Nucleus accumbens (tissue), 56 donors: Measurements from ENCODE around the gene GSE1.

Source experiments
- DNase-seq, 56 donors: peaks; one replicate each; lab custom pipeline; 2025; lab: John Stamatoyannopoulos, UW

The GSE1 gene

DNA sequence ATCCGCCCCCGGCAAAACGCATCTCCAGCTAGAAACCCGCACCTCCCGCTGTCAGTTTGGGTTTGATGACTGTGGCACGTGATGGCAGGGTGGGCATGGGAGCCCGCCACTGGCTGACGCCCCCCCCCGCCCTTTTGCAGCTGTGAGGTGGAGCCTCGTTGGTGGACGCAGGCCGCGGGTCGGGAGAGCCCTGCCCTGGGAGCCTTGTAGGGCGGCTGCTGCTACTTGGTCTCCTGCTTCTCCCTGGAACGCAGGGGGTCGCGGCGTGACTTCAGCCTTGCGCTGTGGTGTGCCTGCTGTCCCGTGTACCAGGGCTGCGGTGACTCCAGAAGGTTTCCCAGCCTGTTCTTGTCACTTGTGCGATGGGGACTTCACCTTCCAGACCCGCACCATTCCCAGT lies 28.2 kb downstream of the GSE1 start:
- DNase-seq, result no peak

DNA sequence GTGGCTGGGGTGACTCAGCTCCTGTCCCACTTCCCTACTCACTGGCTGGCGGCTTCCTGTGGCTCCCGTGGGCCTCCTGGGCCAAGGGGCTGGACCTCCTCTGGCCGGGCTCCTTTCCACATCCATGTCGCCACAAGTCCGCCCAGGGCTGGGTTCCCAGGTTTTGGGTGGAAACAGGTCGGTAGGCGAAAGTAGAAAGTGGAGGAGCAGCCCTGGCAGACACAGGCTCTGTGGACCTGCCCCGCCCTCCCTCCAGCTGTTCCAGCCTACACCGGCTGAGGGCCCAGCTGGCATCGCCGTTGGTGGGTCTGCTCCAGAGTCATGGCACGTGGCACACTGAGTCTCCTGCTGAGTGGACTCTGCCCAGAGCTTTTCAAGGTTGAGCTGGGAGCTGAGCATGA lies 28.7 kb downstream of the GSE1 start:
- DNase-seq, result peak in 1 of 56 donors; percentile 38

DNA sequence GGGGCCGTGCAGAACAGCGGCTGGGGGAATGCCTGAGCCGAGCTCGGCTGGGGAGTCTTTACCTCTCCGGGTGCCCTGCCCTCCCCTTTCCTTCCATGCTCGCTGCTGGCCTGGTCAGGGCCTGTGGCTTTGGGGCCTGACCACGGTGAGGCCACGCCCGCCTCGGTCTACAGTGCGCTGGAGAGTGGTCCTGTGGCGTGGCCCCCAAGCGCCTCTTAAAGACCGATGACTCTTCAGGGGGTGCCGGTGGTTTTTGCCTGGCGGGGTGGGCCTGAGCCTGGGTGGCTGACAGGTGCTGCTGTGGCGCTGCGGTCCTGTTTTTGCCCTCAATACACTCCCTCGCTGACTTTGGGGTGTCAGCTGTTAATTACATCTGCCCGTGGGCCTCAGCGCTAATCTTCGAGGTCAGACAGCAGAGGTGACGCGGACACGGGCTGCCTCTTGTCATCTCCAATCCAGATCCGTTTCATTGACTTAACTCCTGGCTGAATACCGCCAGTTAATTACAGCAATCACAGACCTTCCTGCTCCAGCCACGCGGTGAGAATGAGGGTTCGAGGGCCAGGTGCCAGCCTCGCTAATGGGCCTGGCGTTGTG lies 29.7 kb downstream of the GSE1 start:
- no peak for DNase-seq

DNA sequence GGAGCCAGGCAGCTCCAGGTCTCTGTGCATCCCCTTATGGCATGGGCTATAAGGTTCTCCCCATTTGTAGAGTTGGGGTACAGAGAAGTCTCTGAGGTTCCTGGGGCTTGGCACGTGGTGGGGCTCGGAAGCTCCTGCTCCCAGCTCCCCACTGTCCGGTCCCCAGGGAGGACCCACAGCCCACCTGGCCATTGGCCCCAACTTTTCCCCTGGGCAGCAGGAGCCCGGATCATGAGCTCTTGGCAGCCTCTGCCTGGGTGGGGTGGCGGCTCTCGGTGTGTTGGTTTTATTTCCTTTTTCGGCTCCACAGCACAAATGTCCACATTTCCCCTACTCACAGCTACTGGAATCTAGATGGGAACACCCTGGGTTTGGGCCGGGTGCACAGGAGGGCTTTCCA lies 30.5 kb downstream of the GSE1 start:
- no peak for DNase-seq

DNA sequence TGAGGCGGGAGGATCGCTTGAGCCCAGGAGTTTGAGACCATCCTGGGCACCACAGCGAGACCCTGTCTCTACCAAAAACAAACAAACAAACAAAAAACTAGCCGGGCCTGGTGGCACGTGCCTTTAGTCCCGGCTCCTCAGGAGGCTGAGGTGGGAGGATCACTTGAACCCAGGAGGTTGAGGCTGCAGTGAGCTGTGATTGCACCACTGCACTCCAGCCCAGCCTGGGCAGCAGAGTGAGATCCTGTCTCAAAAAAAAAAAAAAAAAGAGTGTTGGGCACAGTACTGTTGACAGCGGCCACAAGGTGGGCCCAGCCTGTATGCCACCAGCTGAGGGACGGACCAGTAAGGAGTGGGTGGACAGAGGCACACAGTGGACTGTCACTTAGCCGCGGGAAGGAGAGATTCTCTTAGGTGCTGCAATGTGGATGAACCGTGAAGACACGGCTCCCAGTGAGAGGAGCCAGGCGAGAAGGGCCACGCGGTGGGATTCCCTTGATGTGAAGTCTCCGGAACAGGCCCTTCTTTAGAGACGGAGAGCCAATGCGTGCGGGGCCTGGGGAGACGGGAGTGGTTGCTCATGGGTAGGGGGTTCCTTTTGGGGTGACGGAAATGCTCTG lies 31.1 kb downstream of the GSE1 start:
- no peak for DNase-seq

DNA sequence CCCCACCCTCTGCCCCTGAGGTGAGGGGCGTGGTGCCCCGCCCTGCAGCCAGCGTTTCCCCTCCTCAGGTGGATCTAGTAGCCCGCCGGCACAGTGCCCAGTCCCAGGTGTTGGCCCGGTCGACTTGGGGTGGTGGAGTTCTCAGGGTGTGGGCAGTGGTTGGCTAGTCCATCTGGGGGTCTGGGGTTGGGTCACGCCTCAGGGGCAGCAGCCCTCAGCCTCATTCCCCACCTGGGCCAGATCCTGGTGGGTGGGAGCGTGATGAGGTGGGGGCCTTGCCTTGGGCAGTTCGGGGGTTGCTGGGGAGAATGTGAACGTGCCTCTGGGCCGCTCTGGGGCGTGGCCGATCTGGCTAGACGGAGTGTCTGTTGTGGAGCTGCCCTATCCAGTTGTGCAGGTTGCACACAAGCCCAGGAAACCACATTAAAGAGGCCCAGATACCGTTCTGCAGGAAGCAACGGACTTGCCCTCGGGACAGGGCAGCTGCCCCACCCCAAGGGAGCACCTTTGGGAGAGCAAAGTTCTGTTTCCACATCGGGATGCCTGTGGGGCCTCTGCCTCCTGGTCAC lies 32.0 kb downstream of the GSE1 start:
- no peak for DNase-seq

DNA sequence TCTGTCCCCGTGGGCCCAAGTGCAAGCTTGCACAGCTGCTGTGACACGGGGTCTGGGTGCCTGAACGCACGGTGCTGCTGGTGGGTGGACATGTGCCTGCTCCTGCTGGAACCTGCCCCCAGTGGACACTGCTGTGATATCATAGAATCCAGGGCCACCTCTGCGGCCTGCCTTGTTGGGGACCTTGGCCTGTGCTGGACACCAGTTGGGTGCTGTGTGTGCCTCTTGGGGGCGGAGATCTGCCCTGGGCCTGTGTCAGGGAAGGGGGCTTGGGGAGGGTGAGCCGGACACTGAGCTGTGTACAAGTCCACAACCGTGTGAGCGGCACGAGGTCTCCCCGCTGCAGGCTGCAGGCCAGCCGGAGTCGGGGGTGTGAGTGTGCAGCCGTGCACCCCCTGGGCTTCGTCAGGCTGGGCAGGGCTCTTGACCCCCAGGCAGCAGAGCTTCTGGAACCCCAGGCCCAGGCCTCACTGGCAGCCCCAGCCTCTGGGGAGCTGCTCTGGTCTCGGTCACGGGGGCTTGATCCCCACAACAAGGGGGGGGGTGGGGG lies 33.3 kb downstream of the GSE1 start:
- DNase-seq, result no peak

DNA sequence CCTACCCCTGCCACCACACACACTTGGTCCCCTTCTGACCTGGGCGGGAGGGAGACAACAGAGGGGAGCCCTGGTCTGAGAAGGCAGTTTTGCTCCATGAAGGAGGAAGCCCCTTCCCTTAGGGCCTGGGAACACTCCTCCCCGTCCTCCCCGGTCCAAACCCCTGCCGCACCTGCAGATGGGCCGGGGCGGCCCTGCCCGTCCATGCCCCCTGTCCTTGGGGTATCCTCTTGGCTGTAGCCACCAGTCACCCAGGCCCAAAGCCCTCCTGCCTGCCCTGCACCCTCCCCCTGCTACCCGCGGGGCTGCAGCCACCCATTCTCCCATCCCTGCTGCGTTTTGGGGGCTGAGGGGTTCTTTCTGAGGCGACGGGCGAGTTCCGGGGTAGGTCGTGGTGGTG lies 33.9 kb downstream of the GSE1 start:
- no peak for DNase-seq

DNA sequence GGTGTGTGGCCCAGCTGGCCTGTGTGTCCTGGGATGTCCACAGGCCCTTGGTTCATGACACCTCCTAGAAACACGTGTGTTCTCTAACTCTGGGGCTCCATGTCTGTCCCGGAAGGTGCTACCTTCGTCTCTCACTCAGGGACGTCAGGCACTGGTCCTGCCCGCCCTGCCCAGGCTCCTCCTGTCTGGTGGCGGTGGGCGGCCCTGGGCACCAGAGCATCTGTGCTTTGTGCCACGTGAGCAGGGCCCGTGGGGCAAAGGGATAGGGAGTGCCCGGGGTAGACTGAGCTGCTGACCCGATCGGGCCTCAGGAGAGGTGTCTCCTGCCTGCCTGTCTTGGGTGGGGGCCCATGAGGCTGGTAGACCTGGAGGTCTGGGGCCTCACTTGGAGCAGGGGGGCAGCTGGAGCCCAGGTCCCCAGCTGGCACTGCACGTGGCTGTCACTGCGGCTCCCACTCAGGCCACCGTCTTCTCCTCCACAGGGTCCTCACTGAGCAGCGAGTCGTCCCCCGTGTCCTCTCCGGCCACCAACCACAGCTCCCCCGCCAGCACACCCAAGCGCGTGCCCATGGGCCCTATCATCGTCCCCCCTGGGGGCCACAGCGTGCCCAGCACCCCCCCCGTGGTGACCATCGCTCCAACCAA lies 35.1 kb downstream of the GSE1 start:
- no peak for DNase-seq

DNA sequence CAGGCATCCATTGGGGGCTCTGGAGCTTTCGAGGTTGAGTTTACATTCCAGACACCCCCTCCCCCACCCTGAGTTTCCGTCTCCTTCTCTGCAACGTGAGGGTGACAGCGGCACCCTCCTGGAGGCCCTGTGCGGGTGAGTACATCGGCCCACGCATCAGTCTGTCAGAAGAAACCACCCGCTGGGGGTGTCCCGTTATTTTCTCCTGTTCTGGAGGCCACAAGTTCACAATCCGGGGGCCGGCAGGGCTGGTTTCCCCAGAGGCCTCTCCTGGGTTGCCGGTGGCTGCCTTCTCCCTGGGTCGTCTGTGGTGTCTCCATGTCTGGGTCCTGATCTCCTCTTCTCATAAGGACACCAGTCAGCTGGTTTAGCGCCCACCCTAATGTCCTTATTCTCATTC lies 35.7 kb downstream of the GSE1 start:
- DNase-seq, result peak in 4 of 56 donors; percentile 17 to 30 (median 24)

DNA sequence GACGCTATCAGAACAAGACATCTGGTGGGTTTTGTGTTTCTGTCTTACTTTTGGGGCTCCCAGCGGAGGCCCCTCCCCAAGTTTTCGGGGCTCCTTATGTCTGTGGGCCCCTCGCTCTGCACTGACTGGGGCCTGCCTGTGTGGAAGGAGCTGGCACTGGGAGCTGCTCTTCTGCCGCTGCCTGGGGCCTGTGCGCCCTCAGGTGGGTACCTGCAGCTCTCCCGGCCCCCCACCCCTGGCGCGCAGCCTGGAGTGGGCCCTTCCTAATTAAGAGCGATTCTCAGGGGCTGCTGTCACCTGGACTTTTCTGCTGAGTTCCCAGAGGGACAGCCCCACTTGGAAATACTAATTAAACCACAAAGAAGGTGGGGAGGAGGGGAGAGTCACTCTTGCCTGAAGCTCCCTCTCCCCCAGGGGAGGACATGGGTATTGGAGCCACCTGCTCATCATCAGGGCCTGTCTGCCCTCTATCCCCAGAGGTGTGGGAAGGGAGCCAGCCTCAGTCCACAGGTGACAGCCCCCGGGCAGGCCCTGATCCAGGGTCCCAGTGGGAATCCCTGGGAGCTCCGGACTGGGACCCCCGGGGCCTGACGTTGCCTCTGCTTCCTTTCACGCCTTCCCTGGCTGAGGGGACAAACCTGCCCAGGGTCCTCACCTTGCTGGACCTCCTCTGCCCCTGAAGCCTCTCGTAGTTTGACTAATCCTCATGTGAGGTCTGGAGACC lies 36.5 kb downstream of the GSE1 start:
- DNase-seq, result no peak

DNA sequence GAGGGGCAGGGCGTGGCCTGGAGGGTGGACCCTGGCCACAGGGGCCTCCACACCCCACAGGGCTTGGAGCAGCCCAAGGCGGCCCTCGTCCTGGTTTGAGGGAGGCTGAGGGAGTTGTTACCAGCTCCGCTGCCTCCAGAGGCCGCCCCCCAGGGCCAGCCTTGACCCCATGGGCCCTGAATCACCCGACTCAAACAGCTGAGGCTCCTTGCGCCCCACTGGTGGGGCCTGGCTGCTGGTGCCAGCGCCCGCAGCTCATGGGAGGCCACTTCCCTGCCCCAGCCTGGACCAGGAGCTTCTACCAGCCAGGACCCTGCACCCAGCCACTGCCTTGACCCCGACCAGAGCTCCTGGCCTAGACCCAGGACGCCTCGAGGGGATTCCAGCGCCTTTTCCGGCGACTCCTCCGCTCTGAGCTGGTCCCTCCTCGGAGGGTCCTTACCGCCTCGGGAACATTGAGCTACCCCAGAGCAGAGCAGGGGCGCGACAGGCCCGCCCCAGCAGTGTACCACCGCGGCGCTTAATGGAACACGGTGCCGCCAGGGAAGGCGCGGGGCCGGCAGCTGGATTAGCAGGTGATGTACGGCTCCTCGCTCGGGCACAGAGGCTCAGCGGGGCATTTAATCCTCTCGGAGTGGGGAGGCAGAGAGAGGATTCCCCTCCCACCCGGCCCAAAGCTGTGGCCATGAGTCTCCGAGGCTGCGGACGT lies 37.2 kb downstream of the GSE1 start:
- peak in 1 of 56 donors; percentile 44 for DNase-seq

DNA sequence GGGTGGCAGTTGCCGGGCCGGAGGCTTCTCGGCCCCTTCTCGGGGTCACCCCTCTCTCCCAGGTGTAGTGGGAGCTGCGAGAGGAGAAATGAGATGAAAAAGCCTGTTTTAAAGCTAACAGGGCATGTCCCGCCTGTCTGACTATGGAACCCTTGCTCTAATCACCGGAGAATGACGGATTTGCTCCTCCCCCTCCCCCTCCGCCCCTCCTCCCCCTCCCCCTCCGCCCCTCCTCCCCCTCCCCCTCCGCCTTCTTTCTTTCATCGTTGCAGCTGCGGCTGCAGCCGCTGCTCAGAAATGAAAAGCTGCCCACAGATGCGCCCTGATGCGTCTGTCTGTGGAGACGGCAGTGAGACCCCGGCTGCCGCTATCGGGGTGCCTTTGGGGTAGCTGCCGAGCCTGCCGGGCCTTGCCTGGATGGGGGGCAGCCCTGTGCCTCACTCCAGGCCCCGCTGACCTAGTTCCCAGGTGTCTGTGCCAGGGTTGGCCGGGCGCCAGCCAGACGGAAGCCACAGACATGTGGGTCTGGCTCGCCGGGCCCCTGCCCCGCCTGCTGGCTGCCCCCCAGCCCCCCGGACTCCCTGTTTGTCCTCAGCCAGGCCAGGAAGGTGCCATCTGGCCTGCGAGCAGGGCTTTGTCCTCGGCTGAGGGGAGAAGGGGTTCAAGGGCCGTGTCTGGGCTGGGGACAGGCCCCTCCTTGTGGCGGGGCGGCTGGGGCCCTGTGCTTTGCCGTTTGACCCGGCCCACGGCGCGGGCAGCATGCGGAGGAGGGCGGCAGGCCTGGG lies 37.9 kb downstream of the GSE1 start:
- DNase-seq, result peak in 48 of 56 donors; percentile 21 to 86 (median 60)

DNA sequence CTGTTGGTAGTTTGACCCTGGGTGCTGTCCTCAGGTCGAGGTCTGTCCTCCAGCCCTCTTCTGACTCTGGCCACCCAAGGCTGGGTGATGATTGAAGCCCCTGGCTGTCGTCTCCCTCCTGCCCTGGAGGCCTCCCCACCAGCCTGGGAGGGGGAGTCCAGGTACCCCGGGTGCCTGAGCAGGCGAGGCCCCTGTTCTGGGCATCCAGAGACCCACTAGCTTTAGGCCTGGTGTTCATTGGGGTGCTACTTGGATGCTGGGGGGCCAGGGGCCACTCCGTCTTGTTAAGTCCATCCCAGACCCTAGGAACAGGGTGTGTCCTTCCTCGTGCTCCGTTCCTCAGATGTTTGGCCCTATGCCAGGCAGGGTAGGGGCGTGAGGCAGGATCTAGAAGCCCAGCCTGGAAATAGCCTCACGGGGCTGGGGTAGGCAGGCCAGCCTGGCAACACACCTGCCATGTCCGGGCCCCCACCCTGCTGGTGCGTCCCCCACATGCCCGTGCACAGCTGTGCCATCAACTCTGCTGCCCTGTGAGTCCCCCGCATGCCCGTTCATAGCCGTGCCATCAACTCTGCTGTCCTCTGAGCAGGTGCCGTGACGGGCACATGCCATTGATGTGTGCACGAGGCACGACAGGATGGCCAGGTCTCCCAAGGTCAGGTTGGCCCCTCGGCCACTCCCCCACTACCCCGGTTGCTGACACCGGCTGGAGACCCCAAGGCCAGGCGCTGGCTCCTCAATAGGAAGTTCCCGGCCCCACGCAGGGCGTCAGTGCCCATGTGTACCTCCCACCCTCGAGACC lies 38.7 kb downstream of the GSE1 start:
- DNase-seq, result peak in 7 of 56 donors; percentile 26 to 57 (median 47)

DNA sequence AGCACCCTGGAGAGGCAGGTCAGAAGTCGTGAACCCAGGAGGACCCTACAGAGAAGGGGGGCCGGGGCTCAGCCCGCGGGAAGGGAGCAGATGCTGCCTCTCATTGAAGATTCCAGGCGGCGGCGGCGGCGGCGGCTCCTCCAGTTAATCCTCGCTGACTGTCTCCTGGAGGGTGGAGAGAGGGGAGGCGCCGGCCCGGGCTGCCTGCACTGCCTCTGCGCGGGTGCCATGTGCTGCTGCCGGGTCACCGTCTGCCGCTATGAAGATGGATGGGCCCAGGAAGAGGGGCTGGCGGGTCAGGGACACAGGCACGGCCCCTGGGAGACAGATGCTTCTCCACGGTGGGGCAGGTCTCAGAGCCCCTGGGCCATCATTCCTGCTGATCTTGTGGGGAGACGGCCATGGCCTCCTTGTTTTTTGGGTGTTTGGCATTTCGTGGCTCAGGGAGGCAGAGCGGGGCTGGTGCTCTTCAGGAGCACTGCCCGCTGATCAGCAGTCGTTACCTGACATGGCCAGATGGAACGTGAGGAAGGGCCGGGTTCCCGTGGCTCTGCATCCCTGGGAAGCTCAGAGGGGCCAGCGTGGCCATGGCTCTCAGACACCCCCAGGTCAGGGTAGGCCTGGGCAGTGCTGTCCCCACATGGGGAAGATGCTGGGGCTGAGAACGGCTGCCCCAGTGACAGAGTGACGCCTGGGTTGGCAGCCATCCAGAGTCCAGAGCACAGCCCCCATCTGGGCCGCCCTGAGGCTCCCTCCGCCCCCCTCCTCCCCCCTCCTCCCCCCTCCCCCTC lies 39.5 kb downstream of the GSE1 start:
- DNase-seq, result peak in 48 of 56 donors; percentile 19 to 88 (median 52)

DNA sequence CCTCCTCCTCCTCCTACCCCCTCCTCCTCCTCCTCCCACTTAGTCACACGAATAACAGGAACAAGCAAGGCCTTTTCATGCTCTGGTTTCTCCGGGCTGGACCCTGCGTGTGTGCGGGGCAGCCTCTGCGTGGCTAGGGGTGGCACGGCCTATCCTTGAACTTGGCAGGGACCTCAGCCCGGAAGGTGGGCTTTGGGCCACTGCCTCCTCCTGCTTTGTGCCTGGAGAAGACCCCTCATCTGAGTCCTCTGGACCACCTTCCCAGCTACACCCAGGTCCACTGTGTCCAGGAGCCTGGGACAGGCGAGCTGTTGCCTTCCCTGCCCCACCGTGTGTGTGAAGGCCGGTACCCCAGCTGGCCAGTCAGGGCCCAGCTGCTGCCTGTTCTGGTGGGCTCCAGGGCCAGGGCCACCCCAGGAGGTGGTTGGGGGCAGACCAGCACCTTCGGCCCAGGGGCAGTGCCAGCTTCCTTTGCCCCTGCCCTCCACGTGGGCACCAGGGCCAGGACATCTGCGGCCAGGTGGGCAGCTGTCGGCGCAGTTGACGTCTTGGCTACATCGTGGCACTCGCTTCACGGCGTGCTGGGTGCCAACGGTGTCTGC lies 40.3 kb downstream of the GSE1 start:
- DNase-seq, result peak in 6 of 56 donors; percentile 11 to 68 (median 50)
